Fibroblast of lung (primary cell): ENCODE data around the gene FHOD3. TPM values are rescaled to one million over a fixed set of nuclear protein-coding genes. Genes with fewer than 3 reads are reported as not detected.

Experiments
- DNase-seq, 2 donors: peaks; one replicate each; pipeline versions ENCODE4 v3.0.0 to v3.0.0-alpha.2; 2010; ENCODE audit warnings: low read depth in 2 of 2
- H2AFZ ChIP-seq: 2 replicates; pipeline ENCODE4 v1.5.1; 2012; ENCODE audit warnings: low read length, control low read depth, inconsistent platforms
- H3K27ac ChIP-seq: 2 replicates; pipeline ENCODE4 v1.5.1; 2011; ENCODE audit warnings: low read length, control low read depth; ENCODE audit not compliant: insufficient read depth
- H3K27me3 ChIP-seq: 2 replicates; pipeline ENCODE4 v1.5.1; 2011; ENCODE audit warnings: mild to moderate bottlenecking, low read length; ENCODE audit not compliant: control insufficient read depth, insufficient read depth
- H3K36me3 ChIP-seq: 2 replicates; pipeline ENCODE4 v1.5.1; 2011; ENCODE audit warnings: low read length; ENCODE audit not compliant: control insufficient read depth, insufficient read depth
- H3K4me1 ChIP-seq: 2 replicates; pipeline ENCODE4 v1.5.1; 2011; ENCODE audit warnings: low read length; ENCODE audit not compliant: control insufficient read depth, insufficient read depth; ENCODE audit errors: extremely low read depth
- H3K4me2 ChIP-seq: 2 replicates; pipeline ENCODE4 v1.5.1; 2011; ENCODE audit warnings: low read length, control low read depth; ENCODE audit not compliant: insufficient read depth; ENCODE audit errors: extremely low read depth
- H3K4me3 ChIP-seq, 4 experiments: fragments of 200-600 bp in 1 of 4; sonication (generic) in 1 of 4; replicated peaks in 1 of 4; 2 replicates each; pipeline ENCODE4 v1.5.1; 2011 to 2016; ENCODE audit warnings: low read length in 4 of 4, low read depth in 3 of 4, mild to moderate bottlenecking in 3 of 4, control low read depth in 2 of 4, inconsistent platforms in 1 of 4, mixed read lengths in 1 of 4; ENCODE audit not compliant: insufficient read depth in 1 of 4; ENCODE audit errors: control extremely low read depth in 1 of 4
- H3K79me2 ChIP-seq: 2 replicates; pipeline ENCODE4 v1.5.1; 2012; ENCODE audit warnings: mild to moderate bottlenecking, low read length, inconsistent platforms; ENCODE audit not compliant: control insufficient read depth, insufficient read depth
- H3K9ac ChIP-seq: 2 replicates; pipeline ENCODE4 v1.5.1; 2011; ENCODE audit warnings: mild to moderate bottlenecking, low read length, control low read depth; ENCODE audit not compliant: insufficient read depth
- H3K9me3 ChIP-seq: 2 replicates; pipeline ENCODE4 v1.5.1; 2012; ENCODE audit warnings: low read depth, low read length; ENCODE audit not compliant: control insufficient read depth, insufficient read depth
- H4K20me1 ChIP-seq: 2 replicates; pipeline ENCODE4 v1.5.1; 2011; ENCODE audit warnings: low read length; ENCODE audit not compliant: control insufficient read depth, insufficient read depth; ENCODE audit errors: extremely low read depth
- CTCF ChIP-seq, 2 donors: IDR thresholded peaks in 1 of 2; conservative IDR thresholded peaks in 1 of 2; 1 replicate in 1 of 2; 2 replicates in 1 of 2; pipeline ENCODE4 v1.5.1; 2011 to 2012; ENCODE audit warnings: low read length in 2 of 2, control low read depth in 1 of 2, inconsistent platforms in 1 of 2, low read depth in 1 of 2, mild to moderate bottlenecking in 1 of 2
- EZH2 ChIP-seq: IDR thresholded peaks from 2 replicates; pipeline ENCODE4 v1.5.1; 2012; ENCODE audit warnings: low read length, control low read depth, mild to moderate bottlenecking; ENCODE audit errors: missing control alignments
- polyA plus RNA-seq, 2 donors: library from polyadenylated mRNA; depleted of rRNA in 1 of 2; stranded (reverse) in 1 of 2; unstranded in 1 of 2; fragments of >200 nt; gene quantifications; 2 replicates each; pipeline ENCODE4 v1.2.1, GENCODE V29; 2011 to 2012; ENCODE audit warnings: missing spikeins in 1 of 2
- total RNA-seq: library from RNA; depleted of rRNA; stranded (reverse); fragments of >200 nt; gene quantifications from 2 replicates; pipeline ENCODE4 v1.2.1, GENCODE V29; 2014

FHOD3 gene
- total and polyA plus RNA-seq, 2 donors (not counting 1 experiment from before 2014, with no cell fraction given), result 16.1 to 28.2 TPM

GRCh38 chr18:36315736-36316135 lies 18.2 kb downstream of the FHOD3 start:
- Histone ChIP-seq H2AFZ (no peak overlapping the region), H3K27ac (no peak overlapping the region), H3K36me3 (no peaks in the 10 kb centered on the region), H4K20me1 (no peaks in the 10 kb centered on the region), H3K4me2 (no peak overlapping the region), H3K79me2 (no peaks in the 10 kb centered on the region), H3K27me3 (no peaks in the 10 kb centered on the region), H3K4me3 (no peak overlapping the region), H3K4me1 (no peaks in the 10 kb centered on the region), H3K9ac (no peak overlapping the region), H3K9me3 (no peaks in the 10 kb centered on the region)
- peak in 1 of 2 donors; percentile 87 for DNase-seq
- no peak for TF ChIP-seq CTCF (conservative IDR thresholded peaks at IDR 0.05 in 1 of 2, IDR thresholded peaks at IDR 0.05 in 1 of 2; ENCODE audit: low read depth in 1 of 2, low read length in 2 of 2)

- Histone ChIP-seq H2AFZ (no peak overlapping the region), H3K4me1 (no peaks in the 10 kb centered on the region), H3K9me3 (no peaks in the 10 kb centered on the region), H3K4me3 (no peak overlapping the region), H3K4me2 (no peak overlapping the region), H3K9ac (no peak overlapping the region), H3K79me2 (no peaks in the 10 kb centered on the region), H3K36me3 (no peaks in the 10 kb centered on the region), H3K27ac (no peak overlapping the region), H4K20me1 (no peaks in the 10 kb centered on the region), H3K27me3 (no peaks in the 10 kb centered on the region)
- peak in 1 of 2 donors; percentile 23 for DNase-seq
- TF ChIP-seq CTCF (conservative IDR thresholded peaks at IDR 0.05 in 1 of 2, IDR thresholded peaks at IDR 0.05 in 1 of 2; ENCODE audit: low read depth in 1 of 2, low read length in 2 of 2), result no peak
- TF ChIP-seq EZH2, result no peak
These were observed 18.7 kb downstream of the FHOD3 start for GRCh38 chr18:36316246-36316645.

DNA sequence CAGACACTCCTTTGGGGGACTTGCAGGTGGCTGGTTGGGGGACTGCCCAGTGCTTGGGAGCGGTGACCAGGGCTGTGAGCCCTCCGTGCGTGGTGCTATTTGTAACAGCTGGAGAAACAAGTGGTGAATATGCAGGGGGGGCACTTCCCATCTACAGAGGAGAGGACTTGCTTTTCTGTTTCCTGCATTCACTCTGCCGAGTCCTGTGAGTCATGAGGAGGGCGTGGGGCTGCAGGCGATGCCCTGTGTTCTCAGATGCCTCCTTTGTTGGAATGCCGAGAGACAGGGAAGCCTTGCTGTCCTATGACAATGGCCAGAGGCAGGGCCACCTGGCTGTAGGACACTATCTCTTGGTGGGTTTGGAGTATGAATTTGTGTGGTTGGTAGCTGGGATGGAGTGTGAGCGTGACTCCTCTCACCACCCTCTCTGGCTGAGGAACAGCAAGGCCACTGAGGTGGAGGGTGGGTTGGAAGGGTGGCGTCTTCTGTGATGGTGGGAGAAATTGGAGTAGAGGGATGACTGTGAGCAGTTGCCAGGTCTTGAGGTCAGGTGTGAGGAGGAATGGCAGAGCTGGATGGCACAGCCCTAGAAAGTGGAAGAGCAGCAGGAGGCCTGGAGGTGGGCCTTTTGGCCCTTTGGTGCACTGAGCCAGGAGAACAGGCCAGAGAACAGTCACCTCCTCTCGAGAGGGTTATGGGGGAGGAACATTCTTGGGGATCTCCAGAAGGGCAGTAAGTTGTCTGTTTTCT lies 24.3 kb downstream of the FHOD3 start:
- Histone ChIP-seq H3K4me1 (no peaks in the 10 kb centered on the region), H3K36me3 (no peaks in the 10 kb centered on the region), H3K79me2 (no peaks in the 10 kb centered on the region), H4K20me1 (no peaks in the 10 kb centered on the region), H3K27me3 (no peaks in the 10 kb centered on the region), H3K4me2 (no peak overlapping the region), H3K9ac (no peak overlapping the region), H3K4me3 (no peak overlapping the region), H3K9me3 (no peaks in the 10 kb centered on the region), H2AFZ (no peak overlapping the region), H3K27ac (no peak overlapping the region)
- no peak for TF ChIP-seq CTCF (conservative IDR thresholded peaks at IDR 0.05 in 1 of 2, IDR thresholded peaks at IDR 0.05 in 1 of 2; ENCODE audit: low read depth in 1 of 2, low read length in 2 of 2)
- TF ChIP-seq EZH2, result no peak
- peak in 1 of 2 donors; percentile 71 for DNase-seq
